Measurements from ENCODE around the gene IGSF22.

The IGSF22 gene

GRCh38 chr11:18698341-18699268, 27.4 kb downstream of the IGSF22 start, which contains the start of gene TMEM86A:
Gene TMEM86A, plus strand, starts transcription at chr11:18698779. Its CDS starts 108 bp downstream, at chr11:18698887.
- Histone ChIP-seq H3K36me3 (ENCODE audit: control insufficient read depth in 1 of 2, insufficient read depth in 2 of 2, low read length in 2 of 2) (no peaks in the 10 kb centered on the region), H3K14ac (ENCODE audit: low read length) (peak within 1 kb of the TSS; percentile 53), H3K79me1 (ENCODE audit: low read length) (no peaks in the 10 kb centered on the region), H4K91ac (ENCODE audit: low read depth, low read length) (no peak within 1 kb of the TSS), H2BK12ac (ENCODE audit: low read length) (no peak within 1 kb of the TSS), H2AK5ac (ENCODE audit: low read length) (no peak within 1 kb of the TSS), H3K27ac (ENCODE audit: low read depth, low read length) (no peak within 1 kb of the TSS), H3K4me3 (ENCODE audit: low read depth, low read length) (peak within 1 kb of the TSS; percentile 88), H2AFZ (ENCODE audit: insufficient read depth, low read length, poor library complexity) (peak within 1 kb of the TSS; percentile 80), H2BK5ac (ENCODE audit: low read depth, low read length, poor library complexity) (no peak within 1 kb of the TSS), H2BK120ac (ENCODE audit: insufficient read depth, low read length, poor library complexity) (no peak within 1 kb of the TSS), H3K79me2 (ENCODE audit: control insufficient read depth, insufficient read depth, low read length, poor library complexity) (no peaks in the 10 kb centered on the region), H3K4me1 (ENCODE audit: control insufficient read depth in 1 of 2, insufficient read depth in 2 of 2, low read length in 2 of 2) (peaks cover 0 to 7% of the 10 kb centered on the region in 2 experiments), H3K18ac (ENCODE audit: low read length) (no peak within 1 kb of the TSS), H3K4ac (ENCODE audit: low read depth, low read length) (no peak within 1 kb of the TSS), H4K8ac (ENCODE audit: low read depth, low read length) (peak within 1 kb of the TSS; percentile 36), H3K27me3 (ENCODE audit: insufficient read depth, low read length) (no peaks in the 10 kb centered on the region), H3K9me3 (ENCODE audit: insufficient read depth, low read depth, low read length) (no peaks in the 10 kb centered on the region), H3K9ac (ENCODE audit: low read length) (no peak within 1 kb of the TSS), H4K12ac (ENCODE audit: low read depth, low read length) (no peak within 1 kb of the TSS), H3K23ac (ENCODE audit: low read length) (no peak within 1 kb of the TSS), H3K4me2 (ENCODE audit: low read length) (peak within 1 kb of the TSS; percentile 57)
- no CpG with 5 or more reads among the region's 98 CpGs for WGBS (ENCODE audit: extremely low coverage, insufficient coverage, insufficient read length)
- peak; percentile 91 to 95 for DNase-seq

GRCh38 chr11:18697576-18697975, 28.4 kb downstream of the IGSF22 start:
- Histone ChIP-seq H4K91ac (ENCODE audit: low read depth, low read length) (no peak overlapping the region), H3K27ac (ENCODE audit: low read depth, low read length) (no peak overlapping the region), H3K4me3 (ENCODE audit: low read depth, low read length) (no peak overlapping the region), H2BK12ac (ENCODE audit: low read length) (no peak overlapping the region), H2BK120ac (ENCODE audit: insufficient read depth, low read length, poor library complexity) (no peak overlapping the region), H3K4ac (ENCODE audit: low read depth, low read length) (no peak overlapping the region), H4K8ac (ENCODE audit: low read depth, low read length) (no peak overlapping the region), H3K4me2 (ENCODE audit: low read length) (no peak overlapping the region), H2AK5ac (ENCODE audit: low read length) (no peak overlapping the region), H2BK5ac (ENCODE audit: low read depth, low read length, poor library complexity) (no peak overlapping the region), H3K9me3 (ENCODE audit: insufficient read depth, low read depth, low read length) (no peaks in the 10 kb centered on the region), H3K36me3 (ENCODE audit: control insufficient read depth in 1 of 2, insufficient read depth in 2 of 2, low read length in 2 of 2) (no peaks in the 10 kb centered on the region), H2AFZ (ENCODE audit: insufficient read depth, low read length, poor library complexity) (no peak overlapping the region), H3K14ac (ENCODE audit: low read length) (no peak overlapping the region), H3K4me1 (ENCODE audit: control insufficient read depth in 1 of 2, insufficient read depth in 2 of 2, low read length in 2 of 2) (peaks cover 0 to 7% of the 10 kb centered on the region in 2 experiments), H3K79me1 (ENCODE audit: low read length) (no peaks in the 10 kb centered on the region), H3K79me2 (ENCODE audit: control insufficient read depth, insufficient read depth, low read length, poor library complexity) (no peaks in the 10 kb centered on the region), H3K18ac (ENCODE audit: low read length) (no peak overlapping the region), H3K23ac (ENCODE audit: low read length) (no peak overlapping the region), H4K12ac (ENCODE audit: low read depth, low read length) (no peak overlapping the region), H3K27me3 (ENCODE audit: insufficient read depth, low read length) (no peaks in the 10 kb centered on the region), H3K9ac (ENCODE audit: low read length) (no peak overlapping the region)
- no peak for DNase-seq
- no CpG with 5 or more reads among the region's 4 CpGs for WGBS (ENCODE audit: extremely low coverage, insufficient coverage, insufficient read length)

- H2BK12ac ChIP-seq (ENCODE audit: low read length) = no peak overlapping the region
- H2BK120ac ChIP-seq (ENCODE audit: insufficient read depth, low read length, poor library complexity) = no peak overlapping the region
- no peak overlapping the region for H3K4me3 ChIP-seq (ENCODE audit: low read depth, low read length)
- H3K23ac ChIP-seq (ENCODE audit: low read length) = no peak overlapping the region
- no peak overlapping the region for H2BK5ac ChIP-seq (ENCODE audit: low read depth, low read length, poor library complexity)
- peaks cover 0 to 7% of the 10 kb centered on the region in 2 experiments for H3K4me1 ChIP-seq (ENCODE audit: control insufficient read depth in 1 of 2, insufficient read depth in 2 of 2, low read length in 2 of 2)
- peak in 1 of 2 donors; percentile 43 for DNase-seq
- H4K8ac ChIP-seq (ENCODE audit: low read depth, low read length) = no peak overlapping the region
- H3K9me3 ChIP-seq (ENCODE audit: insufficient read depth, low read depth, low read length) = no peaks in the 10 kb centered on the region
- H3K27me3 ChIP-seq (ENCODE audit: insufficient read depth, low read length) = no peaks in the 10 kb centered on the region
- H3K14ac ChIP-seq (ENCODE audit: low read length) = no peak overlapping the region
- no peak overlapping the region for H2AK5ac ChIP-seq (ENCODE audit: low read length)
- H4K91ac ChIP-seq (ENCODE audit: low read depth, low read length) = no peak overlapping the region
- no peak overlapping the region for H2AFZ ChIP-seq (ENCODE audit: insufficient read depth, low read length, poor library complexity)
- H3K36me3 ChIP-seq (ENCODE audit: control insufficient read depth in 1 of 2, insufficient read depth in 2 of 2, low read length in 2 of 2) = no peaks in the 10 kb centered on the region
- H3K27ac ChIP-seq (ENCODE audit: low read depth, low read length) = no peak overlapping the region
- H3K4ac ChIP-seq (ENCODE audit: low read depth, low read length) = no peak overlapping the region
- H3K79me2 ChIP-seq (ENCODE audit: control insufficient read depth, insufficient read depth, low read length, poor library complexity) = no peaks in the 10 kb centered on the region
- WGBS (ENCODE audit: extremely low coverage, insufficient coverage, insufficient read length) = no CpG with 5 or more reads among the region's 2 CpGs
- H4K12ac ChIP-seq (ENCODE audit: low read depth, low read length) = no peak overlapping the region
- H3K18ac ChIP-seq (ENCODE audit: low read length) = no peak overlapping the region
- H3K79me1 ChIP-seq (ENCODE audit: low read length) = no peaks in the 10 kb centered on the region
- no peak overlapping the region for H3K4me2 ChIP-seq (ENCODE audit: low read length)
- H3K9ac ChIP-seq (ENCODE audit: low read length) = no peak overlapping the region
Observed at GRCh38 chr11:18696638-18697225, 29.3 kb downstream of the IGSF22 start.

GRCh38 chr11:18692941-18693760, 32.8 kb downstream of the IGSF22 start:
- no peak overlapping the region for H2AFZ ChIP-seq (ENCODE audit: insufficient read depth, low read length, poor library complexity)
- H3K4ac ChIP-seq (ENCODE audit: low read depth, low read length) = no peak overlapping the region
- H4K8ac ChIP-seq (ENCODE audit: low read depth, low read length) = no peak overlapping the region
- no peak overlapping the region for H2AK5ac ChIP-seq (ENCODE audit: low read length)
- no peak overlapping the region for H3K4me3 ChIP-seq (ENCODE audit: low read depth, low read length)
- no peaks in the 10 kb centered on the region for H3K9me3 ChIP-seq (ENCODE audit: insufficient read depth, low read depth, low read length)
- H4K91ac ChIP-seq (ENCODE audit: low read depth, low read length) = no peak overlapping the region
- H2BK5ac ChIP-seq (ENCODE audit: low read depth, low read length, poor library complexity) = no peak overlapping the region
- no peak overlapping the region for H4K12ac ChIP-seq (ENCODE audit: low read depth, low read length)
- no peaks in the 10 kb centered on the region for H3K4me1 ChIP-seq (ENCODE audit: control insufficient read depth in 1 of 2, insufficient read depth in 2 of 2, low read length in 2 of 2)
- no peaks in the 10 kb centered on the region for H3K36me3 ChIP-seq (ENCODE audit: control insufficient read depth in 1 of 2, insufficient read depth in 2 of 2, low read length in 2 of 2)
- H3K27me3 ChIP-seq (ENCODE audit: insufficient read depth, low read length) = no peaks in the 10 kb centered on the region
- no peak overlapping the region for H3K18ac ChIP-seq (ENCODE audit: low read length)
- no peak for DNase-seq
- no peak overlapping the region for H3K14ac ChIP-seq (ENCODE audit: low read length)
- H3K4me2 ChIP-seq (ENCODE audit: low read length) = no peak overlapping the region
- no peaks in the 10 kb centered on the region for H3K79me2 ChIP-seq (ENCODE audit: control insufficient read depth, insufficient read depth, low read length, poor library complexity)
- no peak overlapping the region for H2BK12ac ChIP-seq (ENCODE audit: low read length)
- H2BK120ac ChIP-seq (ENCODE audit: insufficient read depth, low read length, poor library complexity) = no peak overlapping the region
- no CpG with 5 or more reads among the region's 9 CpGs for WGBS (ENCODE audit: extremely low coverage, insufficient coverage, insufficient read length)
- no peaks in the 10 kb centered on the region for H3K79me1 ChIP-seq (ENCODE audit: low read length)
- H3K9ac ChIP-seq (ENCODE audit: low read length) = no peak overlapping the region
- no peak overlapping the region for H3K23ac ChIP-seq (ENCODE audit: low read length)
- no peak overlapping the region for H3K27ac ChIP-seq (ENCODE audit: low read depth, low read length)
